ENCODE results near the gene CDK11B. TPM values are rescaled to one million over a fixed set of nuclear protein-coding genes. Genes with fewer than 3 reads are reported as not detected.

Gene CDK11B
- total and polyA plus RNA-seq, 2 donors = 16.1 to 35.6 TPM

- Histone ChIP-seq H3K9me3 (ENCODE audit: control insufficient read depth in 2 of 2, insufficient read depth in 1 of 2, low read length in 1 of 2) (no peaks in the 10 kb centered on the region), H3K4me3 (ENCODE audit: low read length in 2 of 2) (peak overlapping the region; percentile 94 to 97), H3K27ac (ENCODE audit: low read depth in 1 of 2, low read length in 1 of 2) (peak overlapping the region; percentile 57 to 64), H3K36me3 (ENCODE audit: control insufficient read depth in 2 of 2, insufficient read depth in 2 of 2, low read length in 1 of 2) (peaks cover 4 to 6% of the 10 kb centered on the region in 2 donors), H3K27me3 (ENCODE audit: control insufficient read depth in 2 of 2, insufficient read depth in 1 of 2, low read length in 1 of 2) (no peaks in the 10 kb centered on the region), H3K4me1 (ENCODE audit: control insufficient read depth in 2 of 2, insufficient read depth in 2 of 2, low read length in 2 of 2) (peaks cover 15 to 28% of the 10 kb centered on the region in 2 donors)
- no peak for DNase-seq (ENCODE audit: low read depth in 6 of 9, low spot score in 9 of 9)
- WGBS = under 1% methylated on average over 23 of the region's 23 CpGs
These were observed 43.9 kb downstream of the CDK11B start for GRCh38 chr1:1614954-1615255.

- peaks cover 15 to 28% of the 10 kb centered on the region in 2 donors for H3K4me1 ChIP-seq (ENCODE audit: control insufficient read depth in 2 of 2, insufficient read depth in 2 of 2, low read length in 2 of 2)
- H3K27me3 ChIP-seq (ENCODE audit: control insufficient read depth in 2 of 2, insufficient read depth in 1 of 2, low read length in 1 of 2) = no peaks in the 10 kb centered on the region
- peak in 1 of 9 donors; percentile 41 for DNase-seq (ENCODE audit: low read depth in 6 of 9, low spot score in 9 of 9)
- peak overlapping the region; percentile 57 to 64 for H3K27ac ChIP-seq (ENCODE audit: low read depth in 1 of 2, low read length in 1 of 2)
- H3K36me3 ChIP-seq (ENCODE audit: control insufficient read depth in 2 of 2, insufficient read depth in 2 of 2, low read length in 1 of 2) = peaks cover 4 to 6% of the 10 kb centered on the region in 2 donors
- peak overlapping the region; percentile 94 to 97 for H3K4me3 ChIP-seq (ENCODE audit: low read length in 2 of 2)
- no peaks in the 10 kb centered on the region for H3K9me3 ChIP-seq (ENCODE audit: control insufficient read depth in 2 of 2, insufficient read depth in 1 of 2, low read length in 1 of 2)
- WGBS = 42% methylated on average over 30 of the region's 30 CpGs
These were observed 44.4 kb downstream of the CDK11B start for GRCh38 chr1:1614204-1614953.

GRCh38 chr1:1613509-1614082 lies 45.2 kb downstream of the CDK11B start:
- peaks cover 4 to 6% of the 10 kb centered on the region in 2 donors for H3K36me3 ChIP-seq (ENCODE audit: control insufficient read depth in 2 of 2, insufficient read depth in 2 of 2, low read length in 1 of 2)
- peaks cover 15 to 28% of the 10 kb centered on the region in 2 donors for H3K4me1 ChIP-seq (ENCODE audit: control insufficient read depth in 2 of 2, insufficient read depth in 2 of 2, low read length in 2 of 2)
- no peak for DNase-seq (ENCODE audit: low read depth in 6 of 9, low spot score in 9 of 9)
- no peak overlapping the region for H3K4me3 ChIP-seq (ENCODE audit: low read length in 2 of 2)
- no peaks in the 10 kb centered on the region for H3K9me3 ChIP-seq (ENCODE audit: control insufficient read depth in 2 of 2, insufficient read depth in 1 of 2, low read length in 1 of 2)
- no peak overlapping the region for H3K27ac ChIP-seq (ENCODE audit: low read depth in 1 of 2, low read length in 1 of 2)
- WGBS = 91% methylated on average over 11 of the region's 11 CpGs
- H3K27me3 ChIP-seq (ENCODE audit: control insufficient read depth in 2 of 2, insufficient read depth in 1 of 2, low read length in 1 of 2) = no peaks in the 10 kb centered on the region

- Histone ChIP-seq H3K27ac (ENCODE audit: low read depth in 1 of 2, low read length in 1 of 2) (no peak overlapping the region), H3K4me3 (ENCODE audit: low read length in 2 of 2) (no peak overlapping the region), H3K4me1 (ENCODE audit: control insufficient read depth in 2 of 2, insufficient read depth in 2 of 2, low read length in 2 of 2) (peaks cover 15 to 29% of the 10 kb centered on the region in 2 donors), H3K36me3 (ENCODE audit: control insufficient read depth in 2 of 2, insufficient read depth in 2 of 2, low read length in 1 of 2) (no peaks in the 10 kb centered on the region), H3K27me3 (ENCODE audit: control insufficient read depth in 2 of 2, insufficient read depth in 1 of 2, low read length in 1 of 2) (no peaks in the 10 kb centered on the region), H3K9me3 (ENCODE audit: control insufficient read depth in 2 of 2, insufficient read depth in 1 of 2, low read length in 1 of 2) (no peaks in the 10 kb centered on the region)
- DNase-seq (ENCODE audit: low read depth in 6 of 9, low spot score in 9 of 9) = no peak
- 99% methylated on average over 3 of the region's 3 CpGs for WGBS
These were observed 46.8 kb downstream of the CDK11B start for GRCh38 chr1:1612104-1612400.

GRCh38 chr1:1610796-1611195 lies 48.0 kb downstream of the CDK11B start:
- no peak overlapping the region for H3K4me3 ChIP-seq (ENCODE audit: low read length in 2 of 2)
- H3K4me1 ChIP-seq (ENCODE audit: control insufficient read depth in 2 of 2, insufficient read depth in 2 of 2, low read length in 2 of 2) = peaks cover 7 to 26% of the 10 kb centered on the region in 2 donors
- no peaks in the 10 kb centered on the region for H3K9me3 ChIP-seq (ENCODE audit: control insufficient read depth in 2 of 2, insufficient read depth in 1 of 2, low read length in 1 of 2)
- 94% methylated on average over 9 of the region's 9 CpGs for WGBS
- no peaks in the 10 kb centered on the region for H3K36me3 ChIP-seq (ENCODE audit: control insufficient read depth in 2 of 2, insufficient read depth in 2 of 2, low read length in 1 of 2)
- H3K27ac ChIP-seq (ENCODE audit: low read depth in 1 of 2, low read length in 1 of 2) = no peak overlapping the region
- no peaks in the 10 kb centered on the region for H3K27me3 ChIP-seq (ENCODE audit: control insufficient read depth in 2 of 2, insufficient read depth in 1 of 2, low read length in 1 of 2)
- no peak for DNase-seq (ENCODE audit: low read depth in 6 of 9, low spot score in 9 of 9)

- no peak overlapping the region for H3K4me3 ChIP-seq (ENCODE audit: low read length in 2 of 2)
- no peak for DNase-seq (ENCODE audit: low read depth in 6 of 9, low spot score in 9 of 9)
- 76% methylated on average over 12 of the region's 12 CpGs for WGBS
- no peaks in the 10 kb centered on the region for H3K36me3 ChIP-seq (ENCODE audit: control insufficient read depth in 2 of 2, insufficient read depth in 2 of 2, low read length in 1 of 2)
- no peaks in the 10 kb centered on the region for H3K9me3 ChIP-seq (ENCODE audit: control insufficient read depth in 2 of 2, insufficient read depth in 1 of 2, low read length in 1 of 2)
- peak overlapping the region in 1 of 2 donors; percentile 5 for H3K27ac ChIP-seq (ENCODE audit: low read depth in 1 of 2, low read length in 1 of 2)
- H3K4me1 ChIP-seq (ENCODE audit: control insufficient read depth in 2 of 2, insufficient read depth in 2 of 2, low read length in 2 of 2) = peaks cover 7 to 26% of the 10 kb centered on the region in 2 donors
- no peaks in the 10 kb centered on the region for H3K27me3 ChIP-seq (ENCODE audit: control insufficient read depth in 2 of 2, insufficient read depth in 1 of 2, low read length in 1 of 2)
These were observed 48.9 kb downstream of the CDK11B start for GRCh38 chr1:1609822-1610485.

GRCh38 chr1:1606232-1606631 lies 52.6 kb downstream of the CDK11B start:
- DNase-seq (ENCODE audit: low read depth in 6 of 9, low spot score in 9 of 9) = no peak
- Histone ChIP-seq H3K4me1 (ENCODE audit: control insufficient read depth in 2 of 2, insufficient read depth in 2 of 2, low read length in 2 of 2) (peaks cover 0 to 10% of the 10 kb centered on the region in 2 donors), H3K9me3 (ENCODE audit: control insufficient read depth in 2 of 2, insufficient read depth in 1 of 2, low read length in 1 of 2) (no peaks in the 10 kb centered on the region), H3K27me3 (ENCODE audit: control insufficient read depth in 2 of 2, insufficient read depth in 1 of 2, low read length in 1 of 2) (peaks cover 9 to 33% of the 10 kb centered on the region in 2 donors), H3K36me3 (ENCODE audit: control insufficient read depth in 2 of 2, insufficient read depth in 2 of 2, low read length in 1 of 2) (no peaks in the 10 kb centered on the region), H3K4me3 (ENCODE audit: low read length in 2 of 2) (no peak overlapping the region), H3K27ac (ENCODE audit: low read depth in 1 of 2, low read length in 1 of 2) (no peak overlapping the region)
- 92% methylated on average over 13 of the region's 13 CpGs for WGBS

- Histone ChIP-seq H3K27me3 (ENCODE audit: control insufficient read depth in 2 of 2, insufficient read depth in 1 of 2, low read length in 1 of 2) (peaks cover 14 to 38% of the 10 kb centered on the region in 2 donors), H3K4me3 (ENCODE audit: low read length in 2 of 2) (no peak overlapping the region), H3K27ac (ENCODE audit: low read depth in 1 of 2, low read length in 1 of 2) (no peak overlapping the region), H3K4me1 (ENCODE audit: control insufficient read depth in 2 of 2, insufficient read depth in 2 of 2, low read length in 2 of 2) (peaks cover 0 to 9% of the 10 kb centered on the region in 2 donors), H3K36me3 (ENCODE audit: control insufficient read depth in 2 of 2, insufficient read depth in 2 of 2, low read length in 1 of 2) (no peaks in the 10 kb centered on the region), H3K9me3 (ENCODE audit: control insufficient read depth in 2 of 2, insufficient read depth in 1 of 2, low read length in 1 of 2) (peaks cover 0 to 4% of the 10 kb centered on the region in 2 donors)
- 96% methylated on average over 17 of the region's 17 CpGs for WGBS
- DNase-seq (ENCODE audit: low read depth in 6 of 9, low spot score in 9 of 9) = no peak
These were observed 53.1 kb downstream of the CDK11B start for GRCh38 chr1:1605724-1606123.

GRCh38 chr1:1605034-1605591 lies 53.7 kb downstream of the CDK11B start:
- 94% methylated on average over 14 of the region's 14 CpGs for WGBS
- Histone ChIP-seq H3K9me3 (ENCODE audit: control insufficient read depth in 2 of 2, insufficient read depth in 1 of 2, low read length in 1 of 2) (peaks cover 0 to 4% of the 10 kb centered on the region in 2 donors), H3K27ac (ENCODE audit: low read depth in 1 of 2, low read length in 1 of 2) (no peak overlapping the region), H3K27me3 (ENCODE audit: control insufficient read depth in 2 of 2, insufficient read depth in 1 of 2, low read length in 1 of 2) (peaks cover 20 to 45% of the 10 kb centered on the region in 2 donors), H3K4me3 (ENCODE audit: low read length in 2 of 2) (no peak overlapping the region), H3K36me3 (ENCODE audit: control insufficient read depth in 2 of 2, insufficient read depth in 2 of 2, low read length in 1 of 2) (no peaks in the 10 kb centered on the region), H3K4me1 (ENCODE audit: control insufficient read depth in 2 of 2, insufficient read depth in 2 of 2, low read length in 2 of 2) (peaks cover 0 to 9% of the 10 kb centered on the region in 2 donors)
- DNase-seq (ENCODE audit: low read depth in 6 of 9, low spot score in 9 of 9) = no peak
